ENCODE results near the gene CCDC9B.

- no peak for TF ChIP-seq SUZ12 (IDR thresholded peaks at IDR 0.05; ENCODE audit: extremely low read depth, insufficient read depth, insufficient read length)
- TF ChIP-seq ZNF274 (IDR thresholded peaks at IDR 0.05; ENCODE audit: low read depth, low read length): no peak
- TF ChIP-seq YY1 (IDR thresholded peaks at IDR 0.05; ENCODE audit: insufficient read depth, insufficient read length): no peak
Observed at GRCh38 chr15:40347559-40348473, 7.1 kb upstream of the CCDC9B start.
